Neuronal stem cell (in vitro differentiated cells): ENCODE data around the gene PLXNA1.

Experiments used
- DNase-seq: peaks from one replicate; pipeline ENCODE4 v3.0.0-alpha.2; 2013; ENCODE audit warnings: low spot score
- H2AFZ ChIP-seq: one replicate; pipeline ENCODE4 v1.6.1; 2013; ENCODE audit warnings: mild to moderate bottlenecking, low read length, inconsistent platforms
- H2AK5ac ChIP-seq: 2 replicates; pipeline ENCODE4 v1.6.1; 2013; ENCODE audit warnings: low read depth, mild to moderate bottlenecking, inconsistent platforms, low read length, moderate library complexity, mixed read lengths
- H2BK120ac ChIP-seq: 2 replicates; pipeline ENCODE4 v1.6.1; 2013; ENCODE audit warnings: low read depth, mild to moderate bottlenecking, inconsistent platforms, low read length, moderate library complexity, mixed read lengths
- H2BK12ac ChIP-seq: one replicate; pipeline ENCODE4 v1.6.1; 2013; ENCODE audit warnings: low read length, inconsistent platforms
- H2BK15ac ChIP-seq: 2 replicates; pipeline ENCODE4 v1.6.1; 2013; ENCODE audit warnings: mild to moderate bottlenecking, low read length, inconsistent platforms, mixed read lengths
- H2BK5ac ChIP-seq: one replicate; pipeline ENCODE4 v1.6.1; 2013; ENCODE audit warnings: inconsistent platforms, mild to moderate bottlenecking, low read length, moderate library complexity
- H3K14ac ChIP-seq: one replicate; pipeline ENCODE4 v1.6.1; 2013; ENCODE audit warnings: low read length, inconsistent platforms
- H3K18ac ChIP-seq: 2 replicates; pipeline ENCODE4 v1.6.1; 2013; ENCODE audit warnings: low read length, inconsistent platforms
- H3K23ac ChIP-seq: 2 replicates; pipeline ENCODE4 v1.6.1; 2013; ENCODE audit warnings: low read depth, mild to moderate bottlenecking, mixed read lengths, low read length, inconsistent platforms; ENCODE audit not compliant: poor library complexity
- H3K27ac ChIP-seq: replicated peaks from 3 replicates; pipeline ENCODE4 v1.5.1; 2013; ENCODE audit warnings: low read length, inconsistent platforms
- H3K27me3 ChIP-seq, 3 experiments: 2 replicates each; pipeline ENCODE4 v1.6.1; 2013; ENCODE audit warnings: low read length in 3 of 3, mild to moderate bottlenecking in 2 of 3, inconsistent platforms in 1 of 3, low read depth in 1 of 3, mixed read lengths in 1 of 3, moderate library complexity in 1 of 3; ENCODE audit not compliant: control insufficient read depth in 3 of 3, insufficient read depth in 3 of 3
- H3K36me3 ChIP-seq, 2 donors: replicated peaks in 1 of 2; 2 replicates each; pipeline ENCODE4 v1.6.1; 2013; ENCODE audit warnings: low read length in 2 of 2; ENCODE audit not compliant: control insufficient read depth in 2 of 2, insufficient read depth in 2 of 2
- H3K4ac ChIP-seq: 2 replicates; pipeline ENCODE4 v1.6.1; 2013; ENCODE audit warnings: inconsistent platforms, mild to moderate bottlenecking, low read length, moderate library complexity
- H3K4me1 ChIP-seq, 2 donors: 1 replicate in 1 of 2; 2 replicates in 1 of 2; pipeline ENCODE4 v1.6.1; 2013; ENCODE audit warnings: low read length in 2 of 2, low read depth in 1 of 2; ENCODE audit not compliant: control insufficient read depth in 2 of 2, insufficient read depth in 1 of 2
- H3K4me2 ChIP-seq: one replicate; pipeline ENCODE4 v1.6.1; 2013; ENCODE audit warnings: mild to moderate bottlenecking, low read length, inconsistent platforms; ENCODE audit not compliant: insufficient read depth, poor library complexity, severe bottlenecking
- H3K4me3 ChIP-seq, 2 donors: 2 replicates each; pipeline ENCODE4 v1.5.1; 2013; ENCODE audit warnings: low read length in 2 of 2, mild to moderate bottlenecking in 2 of 2, inconsistent platforms in 1 of 2, moderate library complexity in 1 of 2
- H3K79me1 ChIP-seq: one replicate; pipeline ENCODE4 v1.6.1; 2013; ENCODE audit warnings: low read depth, mild to moderate bottlenecking, inconsistent platforms, low read length, moderate library complexity
- H3K9ac ChIP-seq: one replicate; pipeline ENCODE4 v1.6.1; 2013; ENCODE audit warnings: mild to moderate bottlenecking, low read depth, low read length, inconsistent platforms; ENCODE audit not compliant: poor library complexity
- H3K9me3 ChIP-seq, 2 donors: replicated peaks in 1 of 2; 2 replicates each; pipeline versions ENCODE3 to v1.6.1; 2013; ENCODE audit warnings: low read length in 2 of 2, mild to moderate bottlenecking in 2 of 2, inconsistent platforms in 1 of 2, low read depth in 1 of 2, mixed read lengths in 1 of 2, moderate library complexity in 1 of 2; ENCODE audit not compliant: control insufficient read depth in 2 of 2, insufficient read depth in 1 of 2
- H4K8ac ChIP-seq: one replicate; pipeline ENCODE4 v1.6.1; 2013; ENCODE audit warnings: low read depth, mild to moderate bottlenecking, inconsistent platforms, low read length, moderate library complexity
- H4K91ac ChIP-seq: one replicate; pipeline ENCODE4 v1.6.1; 2013; ENCODE audit warnings: low read length, low read depth, mild to moderate bottlenecking, inconsistent platforms; ENCODE audit not compliant: poor library complexity
- WGBS, 2 donors: extraction: QIAGEN DNeasy Blood & Tissue Kit; methylation state at CpG; one replicate each; pipeline ENCODE4 v1.1.7; 2013; ENCODE audit warnings: missing lambda C conversion rate in 2 of 2, mixed read lengths in 1 of 2; ENCODE audit not compliant: insufficient read length in 2 of 2, insufficient replicate concordance in 1 of 2; ENCODE audit errors: extremely low coverage in 2 of 2; 5-methylcytosine and 5-hydroxymethylcytosine counted together

PLXNA1 gene

DNA sequence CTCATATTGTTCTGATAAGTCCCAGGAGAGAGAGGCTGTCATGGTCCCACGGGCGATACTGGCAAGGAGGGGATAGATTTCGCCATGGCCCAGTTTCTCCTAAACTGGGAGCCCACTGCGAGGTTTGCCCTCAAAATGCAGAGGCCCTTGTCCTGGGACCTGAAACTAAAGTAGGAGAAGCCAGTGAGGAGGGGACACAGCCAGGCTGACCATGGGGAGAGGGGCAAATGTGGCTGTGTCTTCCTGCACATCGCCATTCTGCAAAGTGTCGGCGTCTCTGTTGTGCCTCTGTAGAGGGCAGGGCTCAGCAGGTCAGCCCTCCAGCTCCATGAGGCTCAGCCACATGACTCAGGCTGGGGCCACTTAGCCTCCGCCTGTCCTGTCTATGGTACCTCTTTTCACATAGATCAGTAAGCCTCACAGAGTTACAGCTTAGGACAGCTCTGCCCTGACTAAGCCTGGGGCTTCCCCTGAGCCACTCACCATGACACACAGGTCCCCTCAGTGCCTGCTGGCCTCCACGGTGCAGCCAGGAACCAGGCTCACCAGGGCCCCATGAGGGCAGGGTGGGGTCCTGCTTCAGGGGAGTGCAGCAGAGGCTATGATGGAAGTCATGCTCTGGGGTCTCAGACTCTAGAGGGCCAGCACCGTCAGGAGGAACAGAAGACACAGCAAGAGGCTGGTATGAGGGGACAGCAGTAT lies 28.6 kb upstream of the PLXNA1 start:
- peaks cover 0 to 2% of the 10 kb centered on the region in 2 donors for H3K4me1 ChIP-seq
- H2BK12ac ChIP-seq = no peak overlapping the region
- DNase-seq = no peak
- H2BK5ac ChIP-seq = no peak overlapping the region
- H2AFZ ChIP-seq = no peak overlapping the region
- H2AK5ac ChIP-seq = no peak overlapping the region
- H3K27ac ChIP-seq = no peak overlapping the region
- no CpG with 5 or more reads among the region's 10 CpGs for WGBS, 2 donors
- no peak overlapping the region for H3K4me3 ChIP-seq
- no peak overlapping the region for H2BK15ac ChIP-seq
- no peaks in the 10 kb centered on the region for H3K36me3 ChIP-seq
- no peak overlapping the region for H4K8ac ChIP-seq
- H3K18ac ChIP-seq = peak overlapping the region; percentile 32
- H3K27me3 ChIP-seq = no peaks in the 10 kb centered on the region
- H3K23ac ChIP-seq = peak overlapping the region; percentile 26
- no peak overlapping the region for H3K4me2 ChIP-seq
- H4K91ac ChIP-seq = no peak overlapping the region
- no peaks in the 10 kb centered on the region for H3K9me3 ChIP-seq
- no peak overlapping the region for H3K4ac ChIP-seq
- no peak overlapping the region for H3K9ac ChIP-seq
- no peak overlapping the region for H2BK120ac ChIP-seq
- H3K79me1 ChIP-seq = no peaks in the 10 kb centered on the region
- H3K14ac ChIP-seq = no peak overlapping the region

DNA sequence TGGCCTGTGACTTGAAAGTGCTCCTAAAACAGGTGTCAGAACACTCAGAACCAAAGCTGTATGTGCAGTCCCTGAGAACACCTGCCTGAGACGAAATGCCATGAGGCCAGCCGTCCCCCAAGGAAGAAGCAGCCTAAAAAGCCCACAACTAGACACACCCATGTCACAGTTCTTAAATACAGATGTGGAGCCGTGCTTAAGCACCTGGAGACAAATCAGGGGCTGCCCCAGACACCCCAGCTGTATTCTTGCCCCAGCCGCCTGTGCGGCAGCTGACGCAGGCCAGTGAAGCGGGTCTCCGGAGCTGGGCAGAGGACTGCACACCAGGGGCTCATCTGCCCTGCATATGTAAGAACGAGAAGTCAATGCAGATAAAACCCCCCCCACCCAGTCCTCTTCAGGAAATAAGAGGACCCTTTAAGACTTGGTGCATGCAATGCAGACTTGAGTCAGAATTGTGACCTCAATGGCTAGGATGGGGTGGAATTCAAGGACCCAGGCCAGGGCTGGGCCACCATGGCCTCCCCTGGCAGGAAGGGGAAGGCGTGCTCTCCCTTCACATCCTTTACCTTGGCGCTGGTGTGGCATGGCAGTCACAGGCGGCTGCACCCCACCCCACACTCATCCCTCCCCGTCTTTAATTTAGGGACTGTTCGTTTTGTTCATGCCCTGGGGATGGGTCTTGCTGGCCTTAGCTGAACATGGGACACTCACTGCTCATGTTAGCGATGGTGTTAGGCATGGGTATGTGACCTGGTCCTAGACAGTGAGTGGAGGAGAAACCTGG lies 27.7 kb upstream of the PLXNA1 start:
- Histone ChIP-seq H2BK5ac (no peak overlapping the region), H3K4me3 (no peak overlapping the region), H4K91ac (no peak overlapping the region), H3K36me3 (no peaks in the 10 kb centered on the region), H2BK12ac (no peak overlapping the region), H3K23ac (no peak overlapping the region), H2BK120ac (no peak overlapping the region), H2BK15ac (no peak overlapping the region), H3K9ac (no peak overlapping the region), H3K27ac (no peak overlapping the region), H2AFZ (no peak overlapping the region), H3K14ac (no peak overlapping the region), H3K4me2 (no peak overlapping the region), H3K4me1 (peaks cover 5% of the 10 kb centered on the region in 2 donors), H3K27me3 (no peaks in the 10 kb centered on the region), H4K8ac (no peak overlapping the region), H3K4ac (no peak overlapping the region), H3K9me3 (no peaks in the 10 kb centered on the region), H3K18ac (no peak overlapping the region), H2AK5ac (peak overlapping the region; percentile 34), H3K79me1 (no peaks in the 10 kb centered on the region)
- DNase-seq = no peak
- WGBS, 2 donors = no CpG with 5 or more reads among the region's 15 CpGs

DNA sequence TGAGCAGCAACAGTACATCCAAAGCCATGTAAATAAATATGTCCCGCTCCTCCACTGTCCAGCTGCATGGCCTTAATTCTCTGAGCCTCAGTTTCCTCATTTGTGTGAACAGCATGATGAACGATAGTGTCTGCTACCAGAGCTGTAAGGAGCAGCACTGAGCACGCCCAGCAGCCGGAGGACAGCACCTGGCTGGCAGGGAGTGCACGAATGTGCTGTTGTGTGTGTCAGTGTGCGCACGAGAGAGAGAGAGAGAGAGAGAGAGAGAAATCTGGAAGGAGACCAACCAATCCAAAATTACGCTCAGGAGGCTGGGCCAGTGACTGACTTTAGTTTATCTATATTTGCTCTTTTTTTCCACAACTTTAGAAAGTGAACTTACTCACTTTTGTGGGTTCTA lies 26.6 kb upstream of the PLXNA1 start:
- H2BK15ac ChIP-seq = no peak overlapping the region
- no peak overlapping the region for H3K4me2 ChIP-seq
- WGBS, 2 donors = no CpG with 5 or more reads among the region's 8 CpGs
- H4K91ac ChIP-seq = no peak overlapping the region
- peaks cover 10 to 11% of the 10 kb centered on the region in 2 donors for H3K4me1 ChIP-seq
- H2BK12ac ChIP-seq = no peak overlapping the region
- H4K8ac ChIP-seq = no peak overlapping the region
- H3K9me3 ChIP-seq = no peaks in the 10 kb centered on the region
- no peak overlapping the region for H2BK5ac ChIP-seq
- H3K4me3 ChIP-seq = no peak overlapping the region
- no peak overlapping the region for H3K23ac ChIP-seq
- H2AFZ ChIP-seq = no peak overlapping the region
- H3K36me3 ChIP-seq = no peaks in the 10 kb centered on the region
- H3K27me3 ChIP-seq = no peaks in the 10 kb centered on the region
- H3K27ac ChIP-seq = no peak overlapping the region
- no peak overlapping the region for H3K4ac ChIP-seq
- H3K9ac ChIP-seq = no peak overlapping the region
- no peaks in the 10 kb centered on the region for H3K79me1 ChIP-seq
- DNase-seq = no peak
- no peak overlapping the region for H2AK5ac ChIP-seq
- H3K18ac ChIP-seq = no peak overlapping the region
- no peak overlapping the region for H3K14ac ChIP-seq
- H2BK120ac ChIP-seq = no peak overlapping the region

DNA sequence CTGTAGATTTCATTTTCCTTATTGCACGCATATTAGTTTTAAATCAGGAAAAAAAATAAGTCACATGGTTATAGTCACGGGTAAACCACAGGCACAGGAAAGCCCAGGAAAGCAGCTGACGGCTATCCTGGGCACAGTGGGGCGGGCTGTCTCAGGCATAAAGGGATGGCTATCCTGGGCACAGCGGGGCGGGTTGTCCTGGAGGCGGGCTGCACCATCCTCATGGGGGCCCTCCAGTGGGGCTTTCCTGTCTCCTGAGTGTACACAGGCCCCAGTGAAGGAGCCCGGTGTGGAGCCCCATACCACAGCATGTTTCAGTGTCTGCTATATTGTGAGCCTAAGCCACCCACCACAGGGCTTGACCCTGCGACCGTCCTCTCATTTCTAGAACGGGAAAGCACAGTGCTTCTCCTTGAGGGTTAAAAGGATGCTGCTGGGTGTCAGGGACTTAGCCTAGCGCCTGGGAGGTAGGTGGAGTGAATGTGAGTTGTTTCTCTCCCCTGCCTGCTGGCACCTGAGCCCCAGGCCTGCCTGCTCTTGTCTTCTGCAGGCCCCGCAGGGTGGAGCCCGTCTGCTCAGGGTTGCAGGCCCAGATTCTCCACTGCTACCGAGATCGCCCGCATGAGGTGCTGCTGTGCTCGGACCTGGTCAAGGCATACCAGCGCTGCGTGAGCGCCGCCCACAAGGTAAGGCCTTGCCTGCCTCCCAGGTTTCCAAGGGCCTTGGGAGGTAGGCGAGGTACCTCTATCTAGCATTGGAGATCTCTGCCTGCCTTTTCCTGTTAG lies 25.9 kb upstream of the PLXNA1 start:
- H3K23ac ChIP-seq = peak overlapping the region; percentile 21
- H3K79me1 ChIP-seq = no peaks in the 10 kb centered on the region
- H3K27me3 ChIP-seq = no peaks in the 10 kb centered on the region
- H2BK15ac ChIP-seq = no peak overlapping the region
- H4K91ac ChIP-seq = no peak overlapping the region
- no peak for DNase-seq
- H2AK5ac ChIP-seq = no peak overlapping the region
- no peaks in the 10 kb centered on the region for H3K36me3 ChIP-seq
- no peak overlapping the region for H3K4ac ChIP-seq
- H3K4me2 ChIP-seq = no peak overlapping the region
- no peaks in the 10 kb centered on the region for H3K9me3 ChIP-seq
- H4K8ac ChIP-seq = no peak overlapping the region
- no peak overlapping the region for H2AFZ ChIP-seq
- no peak overlapping the region for H3K14ac ChIP-seq
- H3K18ac ChIP-seq = no peak overlapping the region
- no peak overlapping the region for H2BK12ac ChIP-seq
- H3K9ac ChIP-seq = no peak overlapping the region
- no CpG with 5 or more reads among the region's 23 CpGs for WGBS, 2 donors
- no peak overlapping the region for H2BK120ac ChIP-seq
- no peak overlapping the region for H3K27ac ChIP-seq
- H3K4me3 ChIP-seq = no peak overlapping the region
- peaks cover 11 to 13% of the 10 kb centered on the region in 2 donors for H3K4me1 ChIP-seq
- no peak overlapping the region for H2BK5ac ChIP-seq
